ENCODE data around the gene CDH4.

Gene CDH4

GRCh38 chr20:61539706-61540360, 287.8 kb downstream of the CDH4 start:
- FAIRE-seq: no peak

GRCh38 chr20:61541537-61541936, 289.5 kb downstream of the CDH4 start:
- FAIRE-seq: no peak

DNA sequence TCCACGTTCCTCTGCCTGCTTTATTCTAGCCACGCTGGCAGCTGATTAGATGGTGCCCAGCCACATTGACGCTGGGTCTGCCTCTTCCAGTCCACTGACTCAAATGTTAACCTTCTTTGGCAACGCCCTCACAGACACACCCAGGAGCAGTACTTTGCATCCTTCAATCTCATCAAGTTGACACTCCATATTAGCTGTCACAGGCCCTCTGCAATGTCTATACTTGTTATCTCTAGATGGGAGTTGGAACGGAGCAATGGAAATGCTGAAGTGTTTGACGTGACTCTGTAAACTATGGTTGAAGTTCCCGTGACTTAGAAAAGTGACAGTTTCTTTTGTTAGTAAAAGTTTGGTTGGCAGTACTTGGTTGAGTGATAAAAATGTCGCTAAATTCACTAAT, 291.0 kb downstream of the CDH4 start:
- FAIRE-seq: no peak

DNA sequence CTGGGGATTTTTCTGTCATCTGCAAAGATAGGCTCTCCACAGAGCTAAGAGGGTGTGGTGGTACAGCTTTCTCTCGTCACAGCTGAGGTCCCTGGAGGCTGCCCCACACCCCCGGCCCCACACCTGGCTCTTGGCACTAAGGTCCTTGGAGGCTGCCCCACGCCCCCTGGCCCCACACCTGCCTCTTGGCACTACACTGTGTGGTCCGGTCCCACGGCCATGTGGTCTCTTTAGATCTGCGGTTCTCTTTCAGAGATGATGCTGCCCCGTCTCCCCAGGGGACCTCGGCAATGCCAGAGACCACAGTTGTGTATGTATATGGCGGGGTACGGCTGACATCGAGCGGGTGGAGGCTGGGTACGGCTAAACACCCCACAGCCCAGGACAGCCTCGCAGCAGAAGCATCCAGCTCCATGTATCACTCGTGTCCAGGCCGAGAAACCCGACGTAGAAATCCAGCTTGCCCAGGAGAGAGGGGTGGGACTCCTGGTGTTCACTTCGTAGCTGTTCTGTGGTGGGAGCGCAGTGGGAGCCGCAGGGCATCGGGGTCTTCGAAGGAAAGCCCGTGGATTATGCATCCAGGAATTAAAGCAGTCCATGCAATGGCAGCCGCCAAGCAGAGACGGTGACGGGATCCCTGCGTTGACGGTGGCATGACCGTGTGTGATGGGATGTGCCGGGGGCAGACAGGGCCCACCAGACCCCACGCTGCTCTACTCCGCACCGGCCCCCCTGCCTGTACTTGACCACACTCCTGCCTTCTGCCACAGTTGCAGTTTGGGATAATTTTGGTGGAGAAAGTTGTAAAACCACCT, 292.1 kb downstream of the CDH4 start:
- no peak for FAIRE-seq

- no peak for FAIRE-seq
These were observed 293.1 kb downstream of the CDH4 start for GRCh38 chr20:61544910-61545889.

DNA sequence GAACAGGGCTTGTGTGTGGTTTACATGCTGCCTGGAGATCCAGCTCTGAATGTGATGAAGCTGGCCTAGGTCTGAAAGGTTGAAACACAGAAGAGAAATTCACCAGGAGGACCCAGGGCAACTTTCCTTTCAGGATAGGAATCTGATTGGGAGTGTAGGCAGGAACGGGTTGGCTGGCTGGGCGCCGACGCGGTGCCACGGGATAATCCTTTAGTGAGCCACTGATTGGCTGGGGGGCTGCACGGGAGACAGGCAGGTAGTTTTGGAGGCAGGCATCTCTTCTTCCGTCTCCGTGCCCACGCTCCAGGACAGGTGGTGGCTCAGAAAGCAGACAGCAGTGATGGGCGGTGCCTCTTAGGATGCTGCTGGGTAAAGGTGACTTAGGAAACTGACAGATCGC, 294.6 kb downstream of the CDH4 start:
- FAIRE-seq: no peak

DNA sequence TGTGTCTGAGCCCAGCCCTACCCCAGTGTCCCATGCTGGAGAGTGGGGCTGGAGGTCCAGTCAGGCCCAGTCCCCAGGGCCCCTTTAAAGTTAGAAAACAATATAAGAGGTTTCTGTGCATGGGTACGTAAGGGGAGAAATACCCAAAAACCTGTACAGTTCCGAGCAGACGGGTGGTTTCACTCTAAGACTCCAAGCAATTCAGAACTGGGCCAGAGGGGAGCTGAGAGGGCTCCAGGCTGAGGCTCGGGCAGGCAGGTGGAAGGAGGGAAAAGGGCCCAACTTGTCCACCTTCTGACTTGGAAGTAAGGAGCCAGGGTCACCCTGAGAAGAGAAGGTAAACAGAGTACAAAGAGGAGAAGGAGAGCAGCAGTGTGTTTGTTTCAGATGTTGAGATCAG, 296.0 kb downstream of the CDH4 start:
- no peak for FAIRE-seq

- no peak for FAIRE-seq
These were observed 297.8 kb downstream of the CDH4 start for GRCh38 chr20:61549865-61550264.

GRCh38 chr20:61551401-61551800, 299.3 kb downstream of the CDH4 start:
- FAIRE-seq: no peak

DNA sequence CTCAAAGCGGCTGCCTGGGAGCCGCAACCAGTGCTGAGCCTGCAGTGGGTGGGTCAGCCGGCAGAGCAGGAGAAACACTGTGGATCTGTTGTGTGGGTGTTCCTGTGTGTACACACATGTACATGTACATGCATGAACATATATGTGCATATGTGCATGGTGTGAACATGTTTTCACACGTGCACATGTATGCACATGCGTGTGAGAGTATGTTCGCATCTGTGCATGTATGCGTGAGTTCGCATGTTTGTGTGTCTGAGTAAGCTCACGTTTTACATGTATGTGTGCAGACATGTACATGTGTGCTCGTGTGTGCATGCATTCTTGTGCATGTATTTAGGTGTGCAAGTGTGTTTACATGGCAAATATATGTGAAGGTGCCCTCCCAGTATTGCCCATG, 302.6 kb downstream of the CDH4 start:
- no peak for FAIRE-seq

DNA sequence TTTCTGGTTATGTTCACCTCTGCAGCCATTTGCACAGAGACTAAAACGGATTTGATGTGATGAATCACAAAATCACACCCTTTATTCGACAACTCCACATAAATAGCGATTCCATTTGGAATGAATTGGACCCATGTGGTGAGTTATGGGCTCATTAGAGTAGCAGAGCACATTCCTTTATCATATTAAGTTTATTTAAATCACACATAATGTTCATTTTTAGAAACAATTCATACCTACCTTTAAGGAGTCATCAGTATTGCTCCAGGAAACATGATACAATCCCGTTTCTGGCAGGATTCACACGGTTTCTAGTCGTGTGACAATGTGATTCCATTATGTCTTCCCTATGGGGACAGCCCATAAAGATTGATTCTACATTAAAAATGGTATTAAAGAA, 303.5 kb downstream of the CDH4 start:
- FAIRE-seq: no peak

GRCh38 chr20:61556111-61556510, 304.1 kb downstream of the CDH4 start:
- no peak for FAIRE-seq

- FAIRE-seq: no peak
These were observed 304.6 kb downstream of the CDH4 start for GRCh38 chr20:61556673-61557072.

DNA sequence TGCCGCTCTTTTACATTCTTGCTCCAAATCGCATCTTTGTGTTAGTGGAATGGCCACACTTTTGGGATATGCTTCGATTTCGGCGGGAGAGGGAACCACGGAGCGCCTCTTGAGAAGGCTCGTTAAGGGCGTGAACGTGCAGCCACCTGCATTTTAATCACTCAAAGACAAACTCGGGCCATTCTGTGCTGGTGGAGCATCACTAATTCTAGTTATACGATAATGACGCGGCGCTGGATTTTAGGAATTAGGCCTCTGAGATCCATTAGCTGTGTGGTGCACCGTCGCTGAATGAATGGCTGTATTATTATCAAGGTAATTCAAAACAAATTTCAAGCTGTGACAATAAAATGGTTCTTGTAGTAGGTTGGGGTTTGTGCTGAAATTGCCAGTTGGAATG, 305.6 kb downstream of the CDH4 start:
- no peak for FAIRE-seq

GRCh38 chr20:61558726-61559125, 306.7 kb downstream of the CDH4 start:
- no peak for FAIRE-seq

DNA sequence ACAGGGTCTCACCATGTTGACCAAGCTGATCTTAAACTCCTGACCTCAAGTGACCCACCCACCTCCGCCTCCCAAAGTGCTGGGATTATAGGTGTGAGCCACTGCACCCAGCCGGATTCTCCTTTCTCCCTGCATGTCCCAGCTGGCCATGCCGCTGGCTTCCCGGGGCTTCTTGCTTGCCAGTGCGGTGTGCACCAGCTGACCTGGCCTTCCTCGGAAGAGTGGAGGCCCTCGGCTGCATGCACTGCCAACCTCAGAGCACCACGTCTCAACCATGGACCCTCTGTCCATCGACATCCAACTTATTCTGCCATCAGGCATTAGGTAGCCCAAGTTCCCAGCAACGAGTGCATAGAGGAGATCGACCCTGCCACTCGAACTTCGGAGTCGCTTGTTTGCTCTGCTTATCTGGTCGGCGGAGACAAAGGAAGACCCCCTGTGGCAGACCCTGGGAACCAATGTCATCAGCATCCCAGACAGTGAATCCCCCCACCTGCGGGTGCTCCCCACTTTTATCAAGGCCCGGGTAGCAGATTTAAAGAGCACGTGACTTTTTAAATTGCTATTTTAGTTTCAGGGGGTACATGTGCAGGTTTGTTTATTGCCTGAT, 307.8 kb downstream of the CDH4 start:
- FAIRE-seq: no peak

- FAIRE-seq: no peak
These were observed 308.3 kb downstream of the CDH4 start for GRCh38 chr20:61560361-61560853.

- FAIRE-seq: no peak
These were observed 309.2 kb downstream of the CDH4 start for GRCh38 chr20:61561111-61561830.

DNA sequence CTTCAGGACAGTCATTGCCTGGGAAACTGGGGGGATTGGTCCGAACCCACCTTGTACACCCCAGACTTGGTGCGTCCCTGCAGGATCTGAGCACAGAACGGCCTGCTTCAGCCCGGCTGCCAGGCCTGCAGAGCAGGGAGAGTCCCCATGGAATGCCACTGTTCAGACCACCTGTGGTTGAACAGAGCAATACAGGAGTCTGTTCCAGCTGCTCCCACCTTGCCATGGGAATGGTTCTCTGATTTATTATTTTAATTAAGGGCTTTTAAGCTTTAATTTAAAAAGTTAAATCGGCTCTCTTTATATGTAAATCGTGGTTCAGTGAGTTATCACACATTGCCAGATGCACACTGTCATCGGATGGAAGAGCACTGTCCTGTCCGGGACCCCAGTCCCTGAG, 310.4 kb downstream of the CDH4 start:
- no peak for FAIRE-seq

DNA sequence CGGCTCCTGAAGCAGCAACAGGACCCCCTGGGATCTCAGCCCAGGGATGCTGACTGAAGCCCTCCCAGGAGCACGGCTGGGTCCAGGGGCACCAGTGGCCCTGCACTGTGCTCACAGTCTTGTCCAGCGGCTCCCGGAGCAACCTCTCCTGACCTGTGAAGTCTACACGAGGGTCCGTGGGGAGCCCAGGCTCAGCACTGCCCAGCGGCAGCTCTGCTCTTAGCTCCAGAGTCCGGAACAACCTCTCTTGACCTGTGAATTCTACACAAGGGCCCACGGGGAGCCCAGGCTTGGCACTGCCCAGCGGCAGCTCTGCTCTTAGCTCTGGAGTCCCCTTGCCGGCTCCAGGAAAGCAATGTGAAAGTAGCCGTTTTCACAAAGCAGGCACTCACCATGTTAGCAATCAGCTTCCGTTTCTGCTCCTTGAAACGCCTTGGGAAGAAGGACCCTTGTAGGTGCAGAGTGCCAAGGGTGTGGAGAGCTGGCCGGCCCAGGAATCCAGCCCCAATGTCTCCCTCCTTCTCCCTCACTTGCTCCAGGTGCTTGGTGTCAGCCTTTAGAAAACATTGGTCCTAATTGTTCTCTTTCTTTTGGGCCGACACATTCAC, 310.9 kb downstream of the CDH4 start:
- no peak for FAIRE-seq

DNA sequence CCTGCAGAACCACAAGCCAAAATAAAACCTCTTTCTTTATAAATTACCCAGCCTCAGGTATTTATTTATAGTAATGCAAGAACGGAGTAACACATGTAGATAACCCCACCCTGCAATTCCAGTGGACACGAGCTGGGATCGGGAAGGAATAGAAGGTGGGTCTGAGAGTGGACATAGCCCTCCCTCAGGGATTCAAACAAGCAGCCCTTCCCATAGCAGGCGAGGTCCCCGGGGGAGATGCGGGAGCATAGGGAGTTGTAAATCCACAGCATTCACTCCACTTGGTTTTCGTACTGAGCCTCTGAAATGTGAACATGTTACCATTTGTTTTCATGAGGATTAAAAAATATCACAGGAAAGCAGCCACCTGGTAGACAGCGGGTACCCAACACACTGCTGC, 312.6 kb downstream of the CDH4 start:
- no peak for FAIRE-seq

GRCh38 chr20:61565791-61566190, 313.7 kb downstream of the CDH4 start:
- no peak for FAIRE-seq

Measured in A204.1 (cell line).